ENCODE results near the gene CCR3.

The CCR3 gene

GRCh38 chr3:46276497-46277099 is 34.3 kb downstream of the CCR3 start:
- peak; percentile 73 to 80 for DNase-seq

DNA sequence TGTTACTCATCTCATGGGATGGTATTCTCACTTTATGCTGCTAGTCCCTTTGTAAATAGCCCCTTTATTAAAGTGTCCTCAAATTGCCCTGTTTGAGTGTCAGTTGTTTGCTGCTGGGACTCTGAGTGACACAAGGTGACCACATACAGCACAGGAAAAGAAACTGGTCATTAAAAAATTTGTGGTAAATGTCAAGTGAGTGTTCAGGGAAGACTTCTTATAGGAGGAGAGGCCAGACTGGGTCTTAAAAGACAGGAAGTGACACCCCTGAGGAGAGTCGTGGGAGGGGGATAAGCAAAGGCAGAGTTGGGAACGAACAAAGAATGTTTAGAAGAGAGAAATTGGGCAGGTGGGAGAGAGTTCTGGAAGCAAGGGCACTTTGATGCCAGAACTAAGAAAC is 35.2 kb downstream of the CCR3 start:
- no peak for DNase-seq

GRCh38 chr3:46278816-46279672 is 36.8 kb downstream of the CCR3 start:
- DNase-seq: no peak

DNA sequence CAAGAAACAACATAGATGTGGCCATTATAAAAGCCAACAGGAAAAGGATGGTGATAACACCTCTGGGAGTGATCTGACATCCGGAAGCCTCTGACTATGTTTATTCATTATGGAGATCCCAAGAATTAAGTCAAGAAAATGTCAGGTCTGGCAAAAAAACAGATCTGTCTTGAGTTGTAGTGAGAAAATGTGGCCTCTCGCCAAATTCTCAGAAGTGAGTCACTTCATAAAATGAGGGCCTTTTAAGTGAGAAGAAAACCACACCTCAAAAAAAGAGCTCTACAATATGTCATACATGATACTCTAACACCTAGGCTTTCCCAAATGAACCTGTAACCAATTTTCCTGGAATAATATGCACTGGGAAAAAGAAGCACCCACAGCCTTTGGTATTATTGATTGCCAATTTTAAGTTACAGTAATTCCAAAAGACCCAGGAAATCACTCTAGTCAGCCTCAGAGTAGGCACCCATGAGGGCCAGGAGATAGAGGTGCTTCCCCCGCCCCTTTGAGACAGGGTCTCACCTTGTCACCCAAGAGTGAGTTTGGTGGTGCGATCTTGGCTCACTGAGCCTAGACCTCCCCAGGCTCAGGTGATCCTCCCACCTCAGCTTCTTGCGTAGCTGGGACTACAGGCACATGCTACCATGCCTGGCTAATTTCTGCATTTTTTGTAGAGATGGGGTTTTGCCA is 38.0 kb downstream of the CCR3 start:
- no peak for DNase-seq

- DNase-seq: no peak
Observed at GRCh38 chr3:46281551-46281950, 39.3 kb downstream of the CCR3 start.

GRCh38 chr3:46282041-46282440 is 39.8 kb downstream of the CCR3 start:
- DNase-seq: no peak

GRCh38 chr3:46282696-46283095 is 40.4 kb downstream of the CCR3 start:
- no peak for DNase-seq

GRCh38 chr3:46283881-46284450 is 41.7 kb downstream of the CCR3 start:
- no peak for DNase-seq

DNA sequence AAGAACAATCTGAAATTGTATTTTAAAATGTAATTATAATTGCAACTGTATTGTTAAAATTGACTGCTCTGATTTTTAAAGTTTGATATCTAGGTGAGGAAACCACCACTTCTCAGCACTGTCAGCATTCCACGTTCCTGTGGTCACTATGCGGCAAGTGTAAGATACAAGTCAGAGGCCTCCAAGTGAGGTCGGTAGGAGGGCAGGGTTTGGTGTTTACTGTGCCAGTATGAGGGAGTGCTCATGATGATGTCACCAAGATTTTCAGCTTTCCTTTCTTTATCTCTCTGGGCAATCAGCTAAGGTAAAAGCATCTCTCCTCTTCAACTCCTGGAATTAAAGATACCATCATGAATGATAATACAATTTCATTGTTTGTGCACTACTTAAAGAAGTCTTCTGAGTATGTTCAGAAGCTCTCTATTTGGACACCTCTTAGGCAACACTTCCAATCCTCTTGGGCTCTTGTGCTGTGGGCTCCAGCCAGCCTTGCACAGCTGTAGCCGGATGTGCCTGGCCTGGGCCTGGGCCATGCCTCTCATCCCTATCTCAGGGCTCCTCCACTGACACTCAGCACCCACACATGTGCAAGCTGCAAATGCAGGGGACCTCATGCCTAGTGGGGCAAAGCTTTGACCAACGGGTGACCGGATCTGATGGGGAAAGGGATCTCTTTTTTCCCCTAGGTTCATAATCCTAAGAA is 42.9 kb downstream of the CCR3 start:
- DNase-seq: no peak

DNA sequence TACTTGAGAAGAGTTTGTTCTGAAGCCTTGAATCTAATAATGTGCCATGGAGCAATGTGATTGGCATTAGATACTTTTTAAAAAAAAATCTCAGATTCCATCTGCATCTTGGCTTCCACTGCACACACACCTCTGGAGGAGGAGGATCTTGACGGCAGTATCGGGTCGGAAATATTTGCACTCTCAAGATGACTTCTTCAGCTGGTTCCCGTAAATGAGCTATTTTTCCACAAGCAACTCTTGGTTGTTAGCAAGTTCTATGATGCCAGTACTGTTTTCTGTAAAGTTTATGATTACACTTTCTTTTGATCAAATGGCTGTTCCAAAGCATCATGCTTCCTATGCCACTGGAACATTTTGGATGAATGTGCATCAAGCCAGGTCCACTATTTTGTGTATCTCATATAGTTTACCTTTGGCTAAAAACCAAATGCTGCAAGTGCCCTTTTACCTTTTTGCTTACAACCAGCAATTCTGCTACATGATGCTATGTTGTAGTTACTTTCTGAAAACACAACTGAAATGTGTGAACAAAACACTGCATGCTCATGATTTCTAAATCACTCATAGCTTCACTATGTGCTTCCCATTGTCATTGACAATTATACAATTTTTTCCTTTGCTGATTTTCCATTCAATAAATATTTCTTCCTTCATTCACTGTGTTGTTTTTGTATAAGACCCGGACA is 43.8 kb downstream of the CCR3 start:
- DNase-seq: no peak

- DNase-seq: no peak
Observed at GRCh38 chr3:46286947-46287565, 44.8 kb downstream of the CCR3 start.

GRCh38 chr3:46289551-46289950 is 47.3 kb downstream of the CCR3 start:
- DNase-seq: no peak

DNA sequence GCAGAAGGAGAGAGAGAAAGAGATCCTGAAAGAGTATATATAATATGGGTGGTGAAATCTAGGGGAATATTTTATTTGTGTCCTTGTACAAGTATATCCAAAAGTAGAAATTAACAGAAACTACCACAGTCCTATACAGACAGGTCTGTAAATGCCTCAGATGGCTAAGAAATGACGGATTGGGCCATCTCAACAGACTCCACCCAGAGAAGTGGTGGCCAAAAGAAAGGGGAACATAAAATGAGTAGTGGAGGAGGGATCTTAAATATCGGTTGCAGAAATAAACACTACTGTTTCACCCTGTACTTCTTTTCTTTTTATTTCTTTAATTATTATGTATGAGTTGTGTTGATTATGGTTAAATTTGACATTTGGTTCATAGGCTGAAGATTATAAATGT is 47.7 kb downstream of the CCR3 start:
- peak; percentile 67 to 82 for DNase-seq

DNA sequence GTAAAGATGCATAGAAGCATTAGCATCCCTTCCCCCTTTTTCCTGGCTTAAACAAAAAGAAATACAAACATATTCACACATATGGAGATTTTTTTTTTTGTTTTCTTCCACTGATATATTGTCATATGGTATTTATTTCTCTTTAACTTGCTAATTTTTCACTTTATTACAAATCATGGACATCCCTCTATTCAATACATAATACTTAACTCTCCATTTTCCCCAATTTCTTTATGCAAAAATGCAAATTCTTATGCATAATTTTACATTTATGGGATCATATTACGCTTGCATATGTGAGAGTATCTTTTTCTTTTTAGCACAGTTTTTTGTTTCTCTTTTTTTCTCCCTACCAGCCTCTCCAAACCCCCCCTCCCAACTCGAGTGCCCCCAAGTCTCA is 48.8 kb downstream of the CCR3 start:
- no peak for DNase-seq

DNA sequence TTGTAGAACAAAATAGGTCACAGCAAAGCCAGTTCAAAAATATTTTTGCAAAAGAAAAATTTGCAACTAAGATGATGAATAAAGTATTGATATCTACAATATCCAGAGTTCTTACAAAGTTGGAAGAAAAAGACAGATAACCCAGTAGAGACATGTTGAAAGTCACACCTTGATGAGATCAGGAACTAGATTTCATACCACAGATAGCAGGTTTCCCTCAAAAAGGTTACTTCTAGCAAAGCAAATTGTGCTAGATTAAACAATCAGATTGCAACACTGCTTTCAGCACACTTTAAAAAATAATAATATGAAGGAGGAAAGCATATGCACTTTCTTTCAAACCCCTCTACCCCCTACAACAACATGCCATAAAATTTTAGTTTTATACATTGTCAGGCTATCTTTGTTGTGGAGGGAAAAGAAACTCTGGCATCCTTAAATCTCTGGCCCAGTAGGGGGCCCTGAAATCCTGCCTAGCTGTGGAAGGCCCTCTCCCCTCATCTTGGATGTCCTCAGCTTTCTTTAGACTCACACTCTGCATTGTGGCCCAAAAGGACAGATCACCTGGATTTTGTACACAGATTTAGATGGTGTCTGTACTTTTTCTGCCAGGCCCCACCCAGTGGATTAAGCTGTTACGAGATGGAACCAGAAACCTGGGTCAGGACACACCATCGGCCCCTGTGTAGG is 50.9 kb downstream of the CCR3 start:
- DNase-seq: no peak

DNA sequence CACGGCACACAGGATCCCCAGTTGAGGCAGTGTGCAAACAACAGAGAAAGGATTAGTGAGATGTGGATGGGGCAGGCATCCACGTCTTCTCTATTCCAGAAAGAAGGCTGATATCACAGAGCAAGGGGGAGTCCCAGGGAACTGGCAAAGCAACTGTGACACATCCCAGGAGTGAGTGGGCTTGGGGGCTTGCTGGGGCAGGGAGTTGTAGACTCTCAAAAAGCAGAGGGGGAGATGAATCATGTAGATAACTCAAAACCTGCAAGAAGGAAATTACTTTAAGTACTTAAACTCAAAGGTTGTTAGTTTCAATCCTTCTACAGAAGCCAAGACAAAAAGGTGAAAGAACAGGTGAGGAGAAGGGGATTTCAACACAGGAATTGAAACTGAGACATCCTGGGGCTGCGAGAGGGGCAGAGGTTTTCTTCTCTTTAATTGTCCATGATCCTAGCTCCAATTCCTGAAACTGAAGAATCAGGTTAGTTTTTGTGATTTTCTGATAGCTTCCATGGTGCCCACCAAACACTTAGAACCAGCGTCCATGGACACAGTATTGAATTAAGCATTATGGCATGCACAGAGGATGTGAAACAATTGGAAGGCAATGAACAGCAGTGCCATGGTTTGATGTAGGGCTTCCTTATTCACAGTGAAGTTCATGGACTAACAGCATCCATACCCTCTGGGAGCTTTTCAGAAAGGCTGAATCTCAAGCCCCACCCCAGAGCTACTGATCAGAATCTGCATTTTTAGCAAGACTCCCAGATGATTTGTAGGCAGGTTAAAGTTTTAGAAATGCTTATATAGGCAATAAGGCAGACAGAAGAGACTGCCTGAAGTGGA is 52.0 kb downstream of the CCR3 start:
- DNase-seq: no peak

- DNase-seq: no peak
Observed at GRCh38 chr3:46296826-46297225, 54.6 kb downstream of the CCR3 start.

- DNase-seq: peak; percentile 52 to 65
Observed at GRCh38 chr3:46297658-46298423, 55.6 kb downstream of the CCR3 start.
